ENCODE measurements around the gene MKKS. TPM values are rescaled to one million over a fixed set of nuclear protein-coding genes. Genes with fewer than 3 reads are reported as not detected.

MKKS gene
- total and polyA plus RNA-seq, 2 of the 13 experiments (the other 11 are each of a cell fraction or from before 2014, with no cell fraction given), result 26.7 to 34.5 TPM

DNA sequence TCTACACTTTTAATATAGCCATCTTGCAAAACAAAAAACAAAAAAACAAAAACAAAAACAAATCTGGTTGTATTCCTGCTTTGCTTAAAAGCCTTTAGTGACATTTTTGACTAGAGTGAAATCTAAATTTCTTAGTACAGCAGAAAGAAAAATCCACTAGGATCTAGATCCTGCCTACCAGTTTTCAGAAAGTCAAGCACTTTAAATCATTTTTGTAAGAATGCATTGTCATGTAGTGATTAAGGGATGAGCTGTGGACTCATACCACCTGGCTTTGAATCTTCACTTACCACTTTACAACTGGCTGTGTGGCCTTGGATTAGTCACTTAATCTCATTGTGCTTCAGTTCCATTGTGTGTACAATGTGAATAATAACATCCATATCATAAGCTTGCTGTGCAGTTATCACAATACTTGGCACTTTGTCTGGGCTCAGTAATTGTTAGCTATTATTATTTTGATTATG lies 4.0 kb downstream of the MKKS start:
- DNase-seq (ENCODE audit: low spot score) (peak; percentile 80), FAIRE-seq (no peak), ATAC-seq (no peak)
- no peak overlapping the region for H2AFZ ChIP-seq (ENCODE audit: low read length)
- peak overlapping the region in 1 of 3 experiments; percentile 10; a peak in 1 of 6 replicates for H3K4me3 ChIP-seq (replicated peaks in 1 of 3; ENCODE audit: insufficient read depth in 1 of 3, low read depth in 2 of 3, low read length in 3 of 3)
- peak overlapping the region; percentile 62 for H3K27ac ChIP-seq (ENCODE audit: extremely low read length, insufficient read depth, low read length)
- no peaks in the 10 kb centered on the region; a peak in 1 of 5 replicates for H3K27me3 ChIP-seq (ENCODE audit: control insufficient read depth in 1 of 2, insufficient read depth in 2 of 2, low read length in 2 of 2)
- intact Hi-C loops (cut with micrococcal nuclease; ENCODE audit: unreplicated experiment), result loop anchor here (5.0 to 10.0 kb wide), 3 partner anchors 205 to 1112 kb away; no protein-coding TSS in a partner anchor
- no TSS peak for BruUV-seq (replicated peaks)
- H3K36me3 ChIP-seq (replicated peaks in 1 of 2; ENCODE audit: control insufficient read depth in 1 of 2, insufficient read depth in 2 of 2, low read length in 2 of 2), result peaks cover 4 to 22% of the 10 kb centered on the region in 2 experiments; a peak in 3 of 5 replicates
- H3K9me3 ChIP-seq (ENCODE audit: low read length), result no peaks in the 10 kb centered on the region
- H3K4me1 ChIP-seq (ENCODE audit: insufficient read depth, low read length), result peaks cover 63% of the 10 kb centered on the region
- in situ Hi-C loops (cut with HindIII; ENCODE audit: extremely low pct_ligation_motif_present, low pct_unique_long_range_greater_than_20kb), result loop anchor here (5.0 to 25.0 kb wide), 6 partner anchors 112 to 1107 kb away; no protein-coding TSS in a partner anchor
- peak overlapping the region; percentile 36 for H3K4me2 ChIP-seq (ENCODE audit: low read depth, low read length)
- ChIA-PET POLR2A (interaction anchor here (1.8 kb wide), 1 partner anchor 114 kb away, joined by 4 read pairs; no protein-coding TSS in a partner anchor), CTCF (ENCODE audit: low intra/inter-chr PET ratio, low total read pairs) (no interaction called here)
- peaks cover 23% of the 10 kb centered on the region for H4K20me1 ChIP-seq (ENCODE audit: insufficient read depth, low read length)
- H3K9ac ChIP-seq (ENCODE audit: insufficient read depth, low read depth, low read length), result no peak overlapping the region
- H3K79me2 ChIP-seq (ENCODE audit: insufficient read depth, low read length), result peaks cover 89% of the 10 kb centered on the region
- TF ChIP-seq MEF2D (CRISPR knock-in tag; IDR thresholded peaks at IDR 0.05) (no peak), ZNF709 (CRISPR knock-in tag; IDR thresholded peaks at IDR 0.05) (0 out of 2 replicates have a peak, but pooled peaks have one; percentile 8), FOXA3 (CRISPR knock-in tag; IDR thresholded peaks at IDR 0.05) (0 out of 2 replicates have a peak, but pooled peaks have one; percentile 29), CHD4 (IDR thresholded peaks at IDR 0.05; ENCODE audit: borderline replicate concordance, low read length) (peak; percentile 46; the same call in 1 of the 2 replicates), ZNF557 (CRISPR knock-in tag; IDR thresholded peaks at IDR 0.05) (no peak), MAFF (IDR thresholded peaks at IDR 0.05; ENCODE audit: low read depth, low read length) (peak; percentile 24; the same call in 1 of the 2 replicates), SOX13 (IDR thresholded peaks at IDR 0.05) (peak; percentile 57; the same call in 1 of the 2 replicates), SOX13 (CRISPR knock-in tag; conservative IDR thresholded peaks at IDR 0.05 in 1 of 2, IDR thresholded peaks at IDR 0.05 in 1 of 2) (peak in 1 of 2 experiments; percentile 94; a peak in 2 of 4 replicates), BRCA1 (CRISPR knock-in tag; IDR thresholded peaks at IDR 0.05) (no peak), ATF7 (IDR thresholded peaks at IDR 0.05) (no peak), ATF7 (CRISPR knock-in tag; IDR thresholded peaks at IDR 0.05) (no peak), POLR2A (IDR thresholded peaks at IDR 0.05; ENCODE audit: insufficient read depth in 1 of 2, low read depth in 2 of 2, low read length in 2 of 2) (peak in 1 of 2 experiments; percentile 22; a peak in 1 of 4 replicates), NFE2L2 (IDR thresholded peaks at IDR 0.05; ENCODE audit: low read length) (peak; percentile 54; the same call in 1 of the 2 replicates), HNF1A (IDR thresholded peaks at IDR 0.05; ENCODE audit: low read depth) (no peak), HNF1A (CRISPR knock-in tag; IDR thresholded peaks at IDR 0.05; ENCODE audit: borderline replicate concordance) (0 out of 2 replicates have a peak, but pooled peaks have one; percentile 1), ASH2L (IDR thresholded peaks at IDR 0.05; ENCODE audit: insufficient read length, low read depth, low read length) (peak; percentile 60), ZSCAN5A (CRISPR knock-in tag; IDR thresholded peaks at IDR 0.05; ENCODE audit: borderline replicate concordance) (no peak), FOSL2 (CRISPR knock-in tag; IDR thresholded peaks at IDR 0.05) (peak; percentile 86), ARID3A (IDR thresholded peaks at IDR 0.05; ENCODE audit: low read depth, low read length) (peak; percentile 85; the same call in 1 of the 2 replicates)

Measured in HepG2 (cell line).